Lower leg skin (tissue), 4 donors: Measurements from ENCODE around the gene SORBS2. TPM values are rescaled to one million over a fixed set of nuclear protein-coding genes. Genes with fewer than 3 reads are reported as not detected.

Experiments
- DNase-seq, 2 donors: peaks; one replicate each; pipeline ENCODE4 v3.0.0-alpha.2; 2019; ENCODE audit warnings: low spot score in 2 of 2
- H3K4me3 ChIP-seq: fragments of 200-600 bp; sonication (generic); 2 replicates; pipeline ENCODE4 v1.5.1; 2017; ENCODE audit warnings: mild to moderate bottlenecking, low read depth; ENCODE audit not compliant: poor library complexity, severe bottlenecking
- POLR2A ChIP-seq, 2 donors: fragments of 450-650 bp; IDR thresholded peaks; one replicate each; pipeline ENCODE4 v1.6.1; 2016 to 2017; ENCODE audit warnings: antibody characterized with exemption in 2 of 2, mild to moderate bottlenecking in 1 of 2, moderate library complexity in 1 of 2
- WGBS, 2 donors: methylation state at CpG; one replicate each; pipeline ENCODE4 v1.1.5; 2018; 5-methylcytosine and 5-hydroxymethylcytosine counted together
- intact Hi-C: fragments of 100-400 bp; cut with DNase I; formaldehyde crosslinking; loops from one replicate; pipeline ENCODE4 v1.15.0; 2023; ENCODE audit warnings: low total_unique reads
- total RNA-seq, 4 donors: library from RNA; depleted of rRNA; stranded (reverse); fragments of >200 nt; gene quantifications; one replicate each; pipeline ENCODE4 v1.1.0, GENCODE V29; 2016
- TF ChIP-seq, protein P1 (sequence below), 3 donors: fragments of 450-650 bp; IDR thresholded peaks; one replicate each; pipeline ENCODE4 v1.5.1; 2016; ENCODE audit warnings: antibody characterized with exemption in 3 of 3, mild to moderate bottlenecking in 3 of 3, moderate library complexity in 2 of 3

SORBS2 gene
- total RNA-seq, 4 donors from 2014 or later = 10.5 to 34.7 (median 20.6) TPM

GRCh38 chr4:185660340-185660739 is 151.7 kb downstream of the SORBS2 start:
- DNase-seq = no peak
- intact Hi-C loops = no loop called here
- H3K4me3 ChIP-seq = no peak overlapping the region
- 85 to 86% methylated on average over 5 of the region's 5 CpGs for WGBS, 2 donors
- TF ChIP-seq, protein P1, sequence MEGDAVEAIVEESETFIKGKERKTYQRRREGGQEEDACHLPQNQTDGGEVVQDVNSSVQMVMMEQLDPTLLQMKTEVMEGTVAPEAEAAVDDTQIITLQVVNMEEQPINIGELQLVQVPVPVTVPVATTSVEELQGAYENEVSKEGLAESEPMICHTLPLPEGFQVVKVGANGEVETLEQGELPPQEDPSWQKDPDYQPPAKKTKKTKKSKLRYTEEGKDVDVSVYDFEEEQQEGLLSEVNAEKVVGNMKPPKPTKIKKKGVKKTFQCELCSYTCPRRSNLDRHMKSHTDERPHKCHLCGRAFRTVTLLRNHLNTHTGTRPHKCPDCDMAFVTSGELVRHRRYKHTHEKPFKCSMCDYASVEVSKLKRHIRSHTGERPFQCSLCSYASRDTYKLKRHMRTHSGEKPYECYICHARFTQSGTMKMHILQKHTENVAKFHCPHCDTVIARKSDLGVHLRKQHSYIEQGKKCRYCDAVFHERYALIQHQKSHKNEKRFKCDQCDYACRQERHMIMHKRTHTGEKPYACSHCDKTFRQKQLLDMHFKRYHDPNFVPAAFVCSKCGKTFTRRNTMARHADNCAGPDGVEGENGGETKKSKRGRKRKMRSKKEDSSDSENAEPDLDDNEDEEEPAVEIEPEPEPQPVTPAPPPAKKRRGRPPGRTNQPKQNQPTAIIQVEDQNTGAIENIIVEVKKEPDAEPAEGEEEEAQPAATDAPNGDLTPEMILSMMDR (IDR thresholded peaks at IDR 0.05) = no peak
- no peak for TF ChIP-seq POLR2A (IDR thresholded peaks at IDR 0.05)

DNA sequence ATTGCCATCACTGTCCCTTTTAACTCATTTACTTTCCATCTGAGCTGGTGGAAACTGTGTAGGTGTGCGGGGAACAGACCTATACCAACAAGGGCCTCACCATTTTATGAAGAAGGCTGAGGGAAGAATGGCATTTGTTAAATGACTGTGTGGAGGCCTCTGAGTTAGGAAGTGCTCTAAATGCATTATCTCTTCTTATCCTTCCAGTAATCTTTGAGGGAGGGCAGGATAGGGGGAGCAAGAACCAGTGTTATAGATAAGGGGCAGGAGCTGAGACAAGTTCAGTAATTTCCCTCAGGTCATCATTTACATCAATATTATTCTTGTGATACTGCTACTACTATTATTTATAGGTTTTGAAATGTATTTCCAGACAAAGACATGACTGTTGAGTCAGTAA is 154.3 kb downstream of the SORBS2 start:
- intact Hi-C loops = no loop called here
- 95 to 97% methylated on average over 1 of the region's 1 CpG for WGBS, 2 donors
- no peak for TF ChIP-seq POLR2A (IDR thresholded peaks at IDR 0.05)
- TF ChIP-seq, protein P1 (IDR thresholded peaks at IDR 0.05) = no peak
- DNase-seq = no peak
- no peak overlapping the region for H3K4me3 ChIP-seq

GRCh38 chr4:185657183-185657582 is 154.8 kb downstream of the SORBS2 start:
- intact Hi-C loops = no loop called here
- 82 to 85% methylated on average over 14 of the region's 14 CpGs for WGBS, 2 donors
- no peak for DNase-seq
- TF ChIP-seq, protein P1 (IDR thresholded peaks at IDR 0.05) = no peak
- TF ChIP-seq POLR2A (IDR thresholded peaks at IDR 0.05) = no peak
- no peak overlapping the region for H3K4me3 ChIP-seq

DNA sequence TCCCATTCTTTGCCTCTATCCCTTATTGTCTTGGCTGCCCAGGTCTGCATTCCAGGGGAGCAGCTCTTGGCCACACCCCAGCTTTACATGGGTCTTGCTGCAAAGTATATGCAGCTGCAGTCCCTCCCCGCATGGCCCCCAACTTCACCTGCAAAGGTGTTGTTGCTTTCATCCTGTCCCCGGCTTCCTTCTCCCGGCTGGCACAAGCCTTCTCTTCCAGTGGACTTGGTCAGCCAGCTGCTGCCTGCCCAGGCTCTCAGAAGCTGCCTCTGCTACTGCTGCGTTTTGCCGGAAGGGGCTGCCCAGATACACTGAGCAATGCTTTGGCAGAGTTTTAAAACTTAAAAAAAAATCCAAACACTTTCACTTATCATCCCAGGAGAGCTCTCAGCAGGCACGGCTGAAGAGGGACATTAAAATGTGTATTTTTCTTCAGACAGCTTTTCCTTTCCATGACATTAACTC is 155.5 kb downstream of the SORBS2 start:
- WGBS, 2 donors = 19 to 26% methylated on average over 6 of the region's 6 CpGs
- intact Hi-C loops = no loop called here
- DNase-seq = no peak
- TF ChIP-seq, protein P1 (IDR thresholded peaks at IDR 0.05) = no peak
- TF ChIP-seq POLR2A (IDR thresholded peaks at IDR 0.05) = no peak
- H3K4me3 ChIP-seq = no peak overlapping the region

- no peak for DNase-seq
- 68 to 70% methylated on average over 4 of the region's 4 CpGs for WGBS, 2 donors
- TF ChIP-seq, protein P1 (IDR thresholded peaks at IDR 0.05) = no peak
- TF ChIP-seq POLR2A (IDR thresholded peaks at IDR 0.05) = no peak
- H3K4me3 ChIP-seq = no peak overlapping the region
- intact Hi-C loops = no loop called here
These were observed 156.9 kb downstream of the SORBS2 start for GRCh38 chr4:185654965-185655554.

DNA sequence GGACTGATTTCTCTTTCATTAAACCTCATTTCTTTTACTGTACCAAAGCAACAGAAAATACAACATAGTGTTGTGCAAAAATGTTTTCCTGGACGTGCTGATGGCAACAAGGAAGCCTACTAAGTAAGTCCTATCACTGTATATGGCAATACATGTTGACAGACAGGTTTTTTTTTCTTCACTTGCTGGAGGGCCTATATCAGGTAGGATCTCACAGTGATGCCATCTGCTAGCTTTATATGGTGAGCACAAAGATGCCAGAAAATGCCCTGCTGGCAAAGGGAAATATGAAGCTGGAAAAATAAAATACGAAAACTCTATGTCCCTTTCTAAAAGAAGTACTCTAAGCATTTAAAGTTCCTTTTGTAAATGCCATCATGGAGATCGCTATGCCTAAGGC is 157.7 kb downstream of the SORBS2 start:
- WGBS, 2 donors = 50 to 55% methylated on average over 3 of the region's 3 CpGs
- no peak for TF ChIP-seq POLR2A (IDR thresholded peaks at IDR 0.05)
- TF ChIP-seq, protein P1 (IDR thresholded peaks at IDR 0.05) = no peak
- intact Hi-C loops = no loop called here
- DNase-seq = no peak
- no peak overlapping the region for H3K4me3 ChIP-seq
